Left kidney (tissue), 2 donors: Measurements from ENCODE around the gene MBL2. TPM values are rescaled to one million over a fixed set of nuclear protein-coding genes. Genes with fewer than 3 reads are reported as not detected.

ENCODE experiments used
- DNase-seq: peaks from one replicate; pipeline ENCODE4 v3.0.0-alpha.2; 2013
- polyA plus RNA-seq: library from polyadenylated mRNA; unstranded; fragments of 120-200 nt; gene quantifications from one replicate; pipeline ENCODE4 v1.2.1, GENCODE V29; 2013; ENCODE audit not compliant: insufficient read length

MBL2 gene
- polyA plus RNA-seq, 1 donor: not detected

DNA sequence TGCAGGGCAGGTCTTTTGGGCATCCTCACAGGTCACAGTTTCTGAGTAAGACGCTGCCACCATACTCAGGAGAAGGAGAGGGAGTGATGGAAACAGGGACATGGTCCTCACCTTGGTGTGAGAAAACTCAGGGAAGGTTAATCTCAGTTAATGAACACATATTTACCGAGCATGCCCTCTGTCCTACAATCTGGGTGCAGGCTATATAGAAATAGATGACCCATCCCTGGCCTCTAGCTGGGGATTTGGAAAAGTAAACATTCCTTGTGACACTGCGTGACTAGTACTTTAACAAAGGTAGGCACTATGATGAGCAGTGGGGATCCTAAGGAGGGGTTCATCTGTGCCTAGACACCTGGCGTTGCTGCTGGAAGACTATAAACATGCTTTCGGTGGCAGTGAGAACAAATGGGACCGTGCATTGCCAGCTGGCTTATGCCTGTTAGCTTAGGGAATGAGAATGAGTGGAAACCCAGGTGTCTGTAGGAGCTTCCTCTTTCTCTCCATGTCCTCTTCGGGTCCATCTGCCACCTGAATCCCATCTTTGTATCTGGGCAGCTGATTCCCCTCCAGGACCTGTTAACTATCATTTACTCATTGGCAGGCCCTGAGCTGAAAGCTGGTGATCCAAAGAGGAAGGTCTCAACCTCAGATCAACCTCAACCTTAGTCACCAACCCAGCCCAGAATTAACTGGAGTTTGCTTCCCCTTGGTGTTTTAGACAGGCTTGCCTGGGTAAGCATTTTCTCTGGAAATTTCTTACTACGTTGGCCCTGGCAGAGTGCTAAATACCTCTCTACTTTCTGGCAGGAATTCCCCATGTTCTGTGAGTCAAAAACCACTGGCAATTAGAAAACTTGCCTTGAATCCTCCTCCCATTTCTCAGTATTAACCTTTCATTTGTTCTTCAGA lies 794 bp downstream of the MBL2 start:
- DNase-seq: no peak

DNA sequence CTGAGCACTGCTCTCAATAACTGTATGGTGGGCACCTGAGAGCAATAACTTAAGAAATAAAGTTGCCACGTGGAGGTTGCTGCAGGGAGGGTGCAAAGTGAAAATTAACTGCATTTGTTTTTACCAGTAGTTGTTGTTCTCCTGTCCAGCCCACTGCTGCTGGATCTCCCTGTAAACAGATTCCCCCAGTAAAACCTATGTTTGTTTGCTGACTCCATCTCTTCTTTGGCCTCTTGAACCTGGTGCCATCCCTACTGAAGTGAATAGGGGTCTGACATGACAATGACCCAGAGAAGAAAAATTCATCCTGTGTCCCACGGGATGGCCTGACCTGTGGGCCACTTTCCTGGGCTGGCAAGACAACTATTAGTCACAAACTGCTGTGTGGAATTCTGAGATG lies 1.7 kb downstream of the MBL2 start:
- DNase-seq: no peak

DNA sequence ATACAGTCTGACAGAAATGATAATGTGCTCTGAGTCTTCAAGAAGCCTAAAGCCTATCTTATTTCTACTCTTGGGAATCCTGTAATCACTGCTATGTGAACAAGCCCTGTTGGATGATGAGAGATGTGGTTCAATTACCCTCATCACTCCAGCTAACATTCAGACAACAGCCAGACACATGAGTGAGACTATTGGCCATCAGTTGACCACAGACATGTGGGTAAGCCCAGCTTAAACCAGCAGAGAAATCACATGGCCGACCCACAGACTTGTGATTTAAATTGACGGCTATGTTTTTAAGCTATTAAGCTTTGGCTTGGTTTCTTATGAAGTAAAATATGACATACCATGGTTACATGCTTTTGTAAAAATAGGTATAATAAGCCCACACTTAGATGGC lies 2.6 kb downstream of the MBL2 start:
- DNase-seq: no peak

DNA sequence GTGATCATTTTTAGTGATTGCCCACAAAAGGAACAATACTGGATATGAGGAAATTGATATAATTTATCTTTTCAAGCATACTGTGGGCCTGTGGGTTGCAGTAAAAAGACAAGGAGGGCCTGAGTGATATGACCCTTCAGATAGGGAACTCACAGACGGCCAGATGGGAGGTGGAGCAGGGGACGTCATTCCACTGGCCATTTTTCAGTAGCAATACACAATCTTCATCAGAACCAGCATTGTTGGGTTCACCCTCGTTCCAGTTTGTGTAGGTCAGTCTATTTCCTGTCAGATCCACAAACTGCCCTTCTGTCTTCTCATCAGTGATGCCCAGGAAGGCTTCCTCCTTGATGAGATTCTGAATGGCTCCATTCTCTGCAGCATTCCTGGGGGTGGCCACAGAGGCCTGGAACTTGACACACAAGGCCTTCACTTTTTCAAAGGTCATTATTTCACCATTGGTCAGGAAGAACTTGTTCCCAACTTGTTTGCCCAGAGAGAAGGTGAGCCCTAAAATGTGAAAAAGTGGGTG lies 4.5 kb downstream of the MBL2 start:
- DNase-seq: no peak

DNA sequence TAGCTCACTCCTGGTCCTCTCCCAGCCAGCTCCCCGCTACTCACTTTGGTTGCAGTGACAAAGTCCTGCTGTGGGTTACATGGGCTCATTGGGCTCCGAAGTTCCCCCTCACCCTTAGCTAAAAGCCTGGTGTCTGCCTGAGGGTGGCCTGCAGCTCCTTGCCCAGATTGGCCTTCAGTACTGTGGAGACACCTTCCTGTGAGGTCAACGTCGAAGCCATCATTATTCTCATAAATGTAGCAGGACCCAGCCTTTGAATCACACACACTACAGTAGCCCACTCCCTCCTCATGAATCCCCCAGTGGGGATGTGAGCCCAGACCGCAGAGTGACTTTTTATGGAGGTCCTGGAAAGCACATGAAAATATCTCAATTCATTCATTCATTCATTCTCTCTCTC lies 10.5 kb downstream of the MBL2 start:
- DNase-seq: no peak

DNA sequence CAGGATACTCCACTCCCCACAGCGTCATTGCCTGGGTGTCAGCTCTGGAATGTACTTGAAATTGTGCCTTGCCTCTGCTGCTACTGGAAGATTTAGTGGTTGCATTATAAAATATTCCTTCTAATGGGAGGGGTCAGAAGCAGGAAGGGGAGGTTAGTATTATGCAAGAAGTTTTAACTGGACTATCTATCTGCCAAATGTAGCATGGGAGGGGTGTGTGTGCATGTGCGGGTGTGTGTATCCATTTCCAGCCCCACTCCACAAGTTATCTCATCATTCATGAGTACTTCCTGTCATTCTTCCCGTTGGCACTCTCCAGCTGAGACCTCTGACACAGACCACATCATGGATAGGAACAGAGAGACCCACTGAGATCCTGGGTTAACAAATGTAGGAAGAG lies 13.4 kb downstream of the MBL2 start:
- DNase-seq: no peak

DNA sequence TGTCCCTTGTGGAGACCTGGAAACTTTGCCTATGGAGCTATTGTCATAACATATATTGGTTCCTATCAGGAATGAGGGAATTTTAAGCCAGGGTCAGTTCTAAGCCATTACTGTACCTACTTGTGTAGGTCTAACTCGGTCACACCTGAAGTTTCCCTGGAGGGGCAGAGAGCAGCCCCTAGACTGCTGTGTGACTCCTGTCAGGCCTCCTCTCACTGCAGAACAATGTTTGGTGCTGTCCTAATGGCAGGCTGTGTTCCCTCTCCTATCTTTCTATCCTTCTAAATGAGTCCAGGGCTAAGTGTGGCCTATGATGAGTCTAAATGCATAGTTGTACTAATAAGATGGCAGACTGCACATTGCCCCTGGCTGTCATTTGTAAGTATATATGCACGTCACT lies 14.2 kb downstream of the MBL2 start:
- DNase-seq: no peak

DNA sequence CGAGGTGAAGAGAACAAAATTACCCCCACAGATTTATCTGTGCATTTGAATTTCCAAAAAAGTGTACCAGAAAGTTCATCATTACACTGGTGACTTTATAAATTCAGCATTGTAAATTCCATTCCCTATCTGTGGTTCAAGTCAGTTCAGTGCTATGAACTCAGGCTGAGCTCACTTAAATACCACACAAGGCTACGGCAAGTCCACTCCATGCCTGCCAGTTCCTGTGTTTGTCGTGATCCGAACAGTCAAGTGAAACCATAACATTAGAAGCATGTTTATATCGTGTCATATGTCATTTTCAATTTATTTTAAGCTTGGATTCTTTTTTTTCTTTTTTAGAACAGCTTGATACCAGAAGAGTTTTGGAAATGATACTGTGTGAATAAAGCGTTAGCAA lies 14.8 kb downstream of the MBL2 start:
- no peak for DNase-seq

DNA sequence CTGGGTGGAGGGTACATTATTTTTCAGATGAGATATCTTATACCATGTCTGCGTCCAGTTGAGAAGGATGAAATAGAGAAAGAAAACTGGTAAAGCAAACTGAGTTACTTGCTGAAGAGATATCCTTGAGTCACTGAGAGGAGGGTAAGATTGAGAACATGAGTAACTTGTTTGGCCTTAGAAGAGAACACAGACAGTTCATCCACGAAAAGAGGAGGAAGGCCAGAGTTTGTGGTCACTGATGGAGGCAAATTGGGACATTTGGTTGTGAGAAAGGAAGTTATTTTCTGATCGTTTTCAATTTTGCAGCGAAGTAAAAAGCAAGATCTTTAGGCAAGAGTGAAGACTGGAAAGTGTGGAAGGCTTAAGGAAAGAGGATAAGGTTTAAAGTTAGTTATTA lies 15.6 kb downstream of the MBL2 start:
- DNase-seq: no peak

DNA sequence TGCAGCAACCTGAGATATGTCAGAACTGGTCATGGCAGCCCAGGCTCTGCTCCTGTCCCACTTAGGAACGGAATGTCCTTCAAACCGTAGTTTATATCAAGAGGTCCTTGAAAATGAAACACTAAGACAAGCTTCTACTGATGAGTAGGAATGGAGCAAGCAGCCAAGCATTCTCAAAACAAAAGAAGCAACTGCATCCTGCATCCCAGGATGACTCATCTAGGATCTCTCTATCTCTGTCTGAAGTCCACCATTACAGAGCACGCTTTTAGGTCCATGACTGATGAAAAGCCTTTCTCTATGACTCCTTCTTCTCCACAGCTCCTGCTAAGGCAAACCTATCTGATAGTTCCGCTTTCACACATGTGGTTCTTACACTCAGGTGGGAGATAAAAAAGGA lies 16.3 kb downstream of the MBL2 start:
- no peak for DNase-seq

DNA sequence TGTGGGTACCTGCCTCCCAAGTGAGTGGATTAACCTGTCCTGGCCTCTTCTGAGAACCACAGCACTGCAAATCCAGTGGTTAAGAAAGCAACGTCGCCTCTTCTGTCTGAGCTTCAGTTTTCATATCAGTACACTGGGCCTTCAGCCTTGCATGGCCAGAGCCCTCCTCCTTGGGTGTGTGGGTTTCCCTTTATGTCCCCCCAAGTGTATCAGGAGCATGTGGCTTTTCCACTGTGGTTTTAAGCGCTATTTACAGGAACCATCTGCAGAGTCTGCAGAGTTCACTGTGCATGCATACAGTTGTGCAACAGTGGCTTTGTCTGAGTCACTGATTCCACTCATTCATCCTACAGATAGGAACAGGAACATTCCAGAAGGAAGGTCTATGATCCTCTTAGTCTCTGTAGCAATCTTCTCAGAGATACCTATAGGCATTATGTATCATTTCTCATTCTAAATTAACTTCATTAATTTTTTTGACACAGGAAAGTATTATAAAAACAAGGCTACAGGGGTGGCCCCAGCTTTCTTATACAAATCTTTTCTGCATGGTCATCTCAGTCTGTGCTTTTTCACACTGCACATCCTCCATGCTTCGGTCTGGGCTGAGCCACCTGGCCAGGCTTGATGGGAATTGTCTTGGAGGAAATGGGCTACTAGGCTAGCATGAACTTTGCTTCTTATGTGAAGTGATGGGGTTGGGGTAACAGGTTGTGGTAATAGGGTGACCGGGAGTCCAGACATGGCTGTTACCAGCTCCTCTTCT lies 17.1 kb downstream of the MBL2 start:
- DNase-seq: no peak

DNA sequence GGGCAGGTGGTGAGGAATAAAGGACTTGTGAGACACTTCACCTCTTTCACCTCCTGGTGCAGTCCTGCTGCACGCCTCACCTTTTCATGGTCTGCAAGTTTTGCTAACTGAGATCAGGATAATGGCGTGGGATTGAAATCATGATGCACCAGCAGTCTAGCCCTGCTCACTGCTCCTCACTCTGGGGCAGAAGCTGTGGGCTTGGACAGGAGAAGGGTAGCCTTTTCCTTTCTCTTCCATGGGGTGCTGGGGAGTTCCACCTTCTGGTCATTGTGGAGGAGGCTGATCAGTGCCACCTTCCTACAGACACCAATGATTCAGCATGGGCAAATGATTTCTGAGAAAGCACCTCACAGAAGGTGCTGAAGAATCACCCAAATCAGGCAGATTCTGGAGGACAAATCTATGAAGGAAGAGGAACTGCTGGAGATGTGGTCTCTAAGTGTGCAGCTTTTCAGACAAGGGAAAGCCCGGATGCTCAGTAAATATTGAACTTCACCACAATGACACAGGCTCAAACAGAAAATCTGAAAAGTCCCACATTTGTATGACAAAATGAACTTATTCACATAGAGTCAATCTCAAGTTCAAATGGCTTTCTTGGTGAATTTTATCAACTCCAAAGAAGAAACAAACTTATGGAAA lies 19.7 kb downstream of the MBL2 start:
- DNase-seq: no peak

DNA sequence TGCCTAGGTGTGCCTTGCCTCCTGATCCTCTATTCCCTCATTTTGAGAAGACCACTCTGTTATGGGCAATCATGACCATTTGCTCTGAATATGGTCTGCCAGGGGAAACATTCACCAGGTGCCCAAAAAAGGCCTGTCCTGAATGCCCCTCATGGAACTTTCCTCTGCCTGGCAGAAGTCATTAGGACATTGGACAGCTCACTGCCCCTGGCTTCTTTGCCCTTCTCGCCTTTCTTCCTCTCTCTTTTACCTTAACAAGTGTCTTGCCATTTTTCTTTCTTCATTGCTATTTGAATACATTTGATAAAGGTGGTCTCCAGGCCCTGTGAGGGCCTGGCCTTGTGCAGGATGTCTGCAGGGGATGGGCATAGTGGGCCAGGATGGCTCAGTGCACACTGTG lies 20.3 kb downstream of the MBL2 start:
- DNase-seq: no peak

DNA sequence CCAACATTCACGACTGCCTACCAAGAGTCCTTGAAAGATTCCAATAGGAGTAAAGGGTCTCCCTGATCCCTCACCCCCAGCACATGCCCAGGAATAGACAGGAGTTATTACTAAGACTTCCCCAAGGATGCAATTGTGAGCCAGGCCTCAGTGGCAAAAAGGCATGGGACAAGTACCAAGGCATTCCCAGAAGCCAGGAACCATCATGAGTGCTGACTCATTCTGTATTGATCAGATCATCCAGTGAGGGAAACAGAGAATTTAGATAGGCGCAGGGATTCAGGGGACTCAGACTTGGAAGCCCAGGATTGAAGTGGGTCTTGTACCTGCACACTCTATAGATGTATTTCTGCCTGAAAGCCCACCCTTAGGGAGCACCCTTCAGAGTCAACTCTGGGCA lies 21.2 kb downstream of the MBL2 start:
- DNase-seq: no peak

DNA sequence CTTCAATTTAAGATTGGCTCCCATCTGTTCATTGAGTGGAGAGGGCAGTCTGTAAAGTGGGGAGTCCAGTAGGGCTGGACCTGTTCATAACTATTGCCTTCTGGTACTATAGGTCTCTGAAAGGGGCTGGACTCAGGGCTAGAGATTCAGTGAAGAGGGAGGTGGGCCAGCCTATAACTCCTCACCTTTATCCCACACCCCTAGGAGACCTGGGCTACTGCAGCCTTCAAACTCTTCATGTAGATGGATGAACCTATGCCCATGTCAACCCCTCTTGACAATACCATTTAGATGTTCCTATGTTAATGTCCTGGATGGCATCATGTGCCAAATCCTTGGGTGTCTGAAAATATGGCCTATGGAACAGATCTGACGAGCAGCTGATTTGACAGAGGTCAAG lies 22.0 kb downstream of the MBL2 start:
- DNase-seq: no peak

DNA sequence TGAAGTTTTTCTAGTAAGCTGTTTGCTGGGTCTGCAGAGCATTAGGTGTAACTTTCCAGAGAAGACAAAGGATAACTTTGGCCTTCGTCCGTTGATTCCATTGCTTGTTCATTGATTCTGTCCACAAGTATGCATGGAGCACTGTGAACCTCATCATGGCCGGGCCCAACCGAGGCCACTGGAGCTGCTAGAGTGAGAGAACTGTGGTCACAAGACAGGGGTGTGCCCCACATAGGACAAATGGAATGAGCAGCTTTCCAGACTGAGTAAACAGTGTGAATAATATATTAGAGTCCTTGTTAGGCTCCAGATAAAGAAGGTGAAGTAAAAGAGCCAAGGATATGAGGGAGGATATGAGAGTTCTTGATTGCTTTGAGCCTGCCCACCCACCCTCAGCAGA lies 24.9 kb downstream of the MBL2 start:
- DNase-seq: no peak

DNA sequence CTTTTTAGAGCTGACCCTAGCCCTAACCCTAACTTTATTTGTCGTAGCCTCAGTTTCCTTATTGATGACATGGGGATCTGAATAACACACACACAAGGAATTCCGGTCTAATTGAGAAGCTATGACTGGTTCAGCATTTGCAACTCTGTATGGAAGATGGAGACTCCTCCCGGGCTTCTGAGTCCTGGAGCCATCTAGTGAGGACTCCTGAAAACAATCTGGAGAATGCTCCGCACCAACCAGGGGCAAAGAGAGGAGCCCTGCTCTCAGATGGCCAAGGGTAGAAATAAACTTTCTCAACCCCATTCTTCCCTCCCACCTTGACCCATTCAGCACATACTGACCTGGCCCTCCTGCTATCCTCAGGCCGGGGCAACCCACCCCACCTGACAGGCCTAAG lies 26.4 kb downstream of the MBL2 start:
- no peak for DNase-seq

DNA sequence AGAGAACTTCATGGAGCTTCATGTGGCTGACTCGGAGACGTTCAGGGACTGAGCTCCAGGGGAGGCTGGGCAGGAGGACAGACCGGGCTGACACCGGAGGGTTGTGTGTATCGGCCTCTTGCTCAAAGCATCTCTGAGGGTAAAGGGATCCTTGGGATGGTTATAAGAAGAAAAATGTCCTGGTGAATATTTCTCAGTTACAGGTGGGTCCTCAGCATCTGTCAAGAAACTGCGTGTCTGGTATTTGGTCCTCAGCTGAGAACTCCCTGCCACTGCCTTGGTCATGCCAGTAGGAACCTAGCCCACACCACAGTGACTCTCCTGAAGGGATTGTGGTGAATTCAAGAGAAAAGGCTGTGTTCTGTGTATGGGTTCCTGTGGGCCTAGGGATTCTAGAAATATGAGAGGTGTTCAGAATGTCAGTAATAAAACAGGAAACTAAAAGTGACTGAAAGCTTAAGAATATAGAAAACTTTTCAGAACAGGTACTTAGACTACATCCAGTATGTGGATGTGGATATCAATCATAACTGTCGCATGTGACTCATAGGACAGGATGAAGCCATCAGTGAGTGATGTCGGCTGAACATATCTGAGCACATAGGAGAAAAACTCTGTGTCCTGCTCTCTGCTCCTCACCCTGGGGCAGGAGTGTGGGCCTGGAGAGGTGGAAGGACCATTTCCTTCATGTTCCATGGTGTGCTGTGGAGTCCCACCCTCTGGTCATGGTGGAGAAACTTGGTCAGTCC lies 28.4 kb downstream of the MBL2 start:
- DNase-seq: no peak

DNA sequence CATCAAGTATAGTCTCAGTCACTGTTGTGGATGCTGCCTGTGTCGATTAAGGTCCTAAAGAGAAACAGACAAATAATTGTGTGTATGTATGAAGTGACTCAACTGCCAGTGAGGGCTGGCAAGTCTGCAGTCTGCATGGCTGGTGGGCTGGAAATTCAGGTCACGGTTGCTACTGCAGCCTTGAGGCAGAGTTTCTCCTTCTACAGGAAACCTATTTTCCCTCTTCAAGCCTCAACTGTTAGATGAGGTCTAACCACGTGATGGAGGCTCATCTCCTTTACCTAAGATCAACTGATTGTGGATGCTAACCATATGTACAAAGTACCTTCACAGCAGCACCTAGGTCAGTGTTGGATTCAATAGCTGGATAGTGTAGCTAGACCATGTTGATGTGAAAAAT lies 29.9 kb downstream of the MBL2 start:
- DNase-seq: no peak

DNA sequence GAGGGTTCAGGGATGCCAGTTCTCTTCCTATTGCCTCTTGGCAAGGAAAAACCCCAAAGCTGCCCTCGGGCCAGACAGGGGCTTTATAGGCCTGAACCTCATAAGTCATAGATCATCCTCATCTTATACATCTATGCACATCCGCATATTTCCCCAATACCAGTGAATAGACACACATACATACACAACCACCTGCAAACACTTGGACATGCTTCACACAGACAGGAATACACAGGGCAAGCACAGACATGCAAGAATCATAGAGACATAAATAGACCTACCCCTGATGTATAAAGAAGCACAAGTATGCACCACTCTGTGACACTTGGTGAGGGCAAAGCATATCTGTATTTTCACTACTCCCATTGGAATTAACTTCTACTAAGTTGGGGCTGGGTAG lies 30.7 kb downstream of the MBL2 start:
- no peak for DNase-seq

DNA sequence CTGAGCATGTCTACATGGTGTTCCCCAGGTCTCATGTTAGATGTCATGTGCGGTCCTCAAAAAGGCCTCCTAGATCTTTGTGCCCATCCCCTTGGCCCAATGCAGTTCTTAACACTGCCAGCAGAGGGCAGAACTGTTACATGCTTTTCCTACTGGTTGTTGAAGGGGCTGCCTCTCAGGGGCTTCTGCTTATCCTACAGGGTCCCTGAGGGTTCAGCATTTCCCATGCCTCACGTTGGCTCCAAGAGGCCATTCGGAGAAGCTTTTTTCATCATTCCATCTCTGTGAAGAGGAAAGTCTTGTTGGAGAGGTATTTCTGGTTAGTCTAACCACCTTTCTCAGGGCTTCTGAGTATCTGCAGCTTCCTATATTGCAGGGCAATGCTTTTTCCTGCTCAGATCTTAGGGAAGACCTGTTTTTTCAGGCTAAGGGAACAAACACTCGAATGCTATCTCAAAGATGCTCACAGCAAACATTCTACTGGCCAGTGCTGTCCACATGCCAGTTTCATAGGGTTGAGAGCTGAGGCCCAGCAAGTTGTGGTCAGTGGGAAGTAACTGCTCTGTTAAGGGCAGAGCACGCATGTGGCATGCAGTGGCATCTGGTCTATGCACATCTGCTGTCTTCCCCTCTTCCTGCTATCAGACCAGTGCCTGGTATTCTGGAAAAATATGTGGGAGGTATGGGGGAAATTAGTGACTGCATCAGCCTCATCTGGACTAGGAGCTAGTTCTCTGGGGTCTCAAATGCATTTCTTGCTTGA lies 31.5 kb downstream of the MBL2 start:
- DNase-seq: peak; percentile 45
